Measurements from ENCODE around the gene LYRM7.

GRCh38 chr5:131170540-131171275 lies at the start of gene LYRM7:
- TF ChIP-seq POLR2A (IDR thresholded peaks at IDR 0.05; ENCODE audit: low read length): peak; percentile 90
- TF ChIP-seq GATA1 (IDR thresholded peaks at IDR 0.05; ENCODE audit: low read depth, low read length): no peak
